Mesenchymal stem cell (in vitro differentiated cells and primary cell): ENCODE measurements around the gene GSN.
A peak's percentile ranks its signal among the peaks of the same experiment; 100 is the strongest.

Source experiments
- DNase-seq: peaks from one replicate; pipeline ENCODE4 v3.0.0-alpha.2; 2013
- H2AFZ ChIP-seq: one replicate; pipeline ENCODE4 v1.6.1; 2013; ENCODE audit warnings: low read depth, mild to moderate bottlenecking, control low read depth, inconsistent platforms, low read length, moderate library complexity
- H2AK5ac ChIP-seq: 2 replicates; pipeline ENCODE4 v1.6.1; 2013; ENCODE audit warnings: low read length, moderate library complexity, mild to moderate bottlenecking, inconsistent platforms; ENCODE audit not compliant: severe bottlenecking
- H2BK120ac ChIP-seq: one replicate; pipeline ENCODE4 v1.6.1; 2013; ENCODE audit warnings: low read depth, mild to moderate bottlenecking, inconsistent platforms, low read length, moderate library complexity
- H2BK12ac ChIP-seq, 2 experiments: one replicate each; pipeline ENCODE4 v1.6.1; 2013; ENCODE audit warnings: inconsistent platforms in 2 of 2, low read length in 2 of 2, mild to moderate bottlenecking in 2 of 2, moderate library complexity in 2 of 2, control low read depth in 1 of 2
- H2BK15ac ChIP-seq: one replicate; pipeline ENCODE4 v1.6.1; 2013; ENCODE audit warnings: mild to moderate bottlenecking, low read depth, inconsistent platforms; ENCODE audit not compliant: poor library complexity, severe bottlenecking
- H2BK5ac ChIP-seq: 2 replicates; pipeline ENCODE4 v1.6.1; 2013; ENCODE audit warnings: low read depth, mild to moderate bottlenecking, low read length, control low read depth, inconsistent platforms; ENCODE audit not compliant: poor library complexity, severe bottlenecking
- H3K14ac ChIP-seq, 2 experiments: one replicate each; pipeline ENCODE4 v1.6.1; 2013; ENCODE audit warnings: inconsistent platforms in 2 of 2, low read length in 2 of 2, control low read depth in 1 of 2, mild to moderate bottlenecking in 1 of 2, moderate library complexity in 1 of 2
- H3K18ac ChIP-seq, 2 experiments: one replicate each; pipeline ENCODE4 v1.6.1; 2013; ENCODE audit warnings: inconsistent platforms in 2 of 2, low read length in 2 of 2, control low read depth in 1 of 2, low read depth in 1 of 2, mild to moderate bottlenecking in 1 of 2
- H3K23ac ChIP-seq, 2 experiments: one replicate each; pipeline ENCODE4 v1.6.1; 2013; ENCODE audit warnings: inconsistent platforms in 2 of 2, low read length in 2 of 2, mild to moderate bottlenecking in 2 of 2, moderate library complexity in 2 of 2, control low read depth in 1 of 2
- H3K27ac ChIP-seq: 2 replicates; pipeline ENCODE4 v1.5.1; 2013; ENCODE audit warnings: mild to moderate bottlenecking, moderate library complexity, low read length, control low read depth, inconsistent platforms; ENCODE audit not compliant: poor library complexity, severe bottlenecking
- H3K27me3 ChIP-seq, 2 experiments: 2 replicates each; pipeline versions ENCODE4 v1.6.1 to v1.7.0; 2013; ENCODE audit warnings: low read length in 2 of 2, mild to moderate bottlenecking in 2 of 2, moderate library complexity in 2 of 2, control low read depth in 1 of 2, inconsistent platforms in 1 of 2; ENCODE audit not compliant: control insufficient read depth in 1 of 2, insufficient read depth in 1 of 2
- H3K36me3 ChIP-seq, 2 experiments: 2 replicates each; pipeline versions ENCODE4 v1.6.1 to v1.7.0; 2013; ENCODE audit warnings: low read length in 2 of 2, control low read depth in 1 of 2, inconsistent platforms in 1 of 2, low read depth in 1 of 2, mild to moderate bottlenecking in 1 of 2; ENCODE audit not compliant: insufficient read depth in 2 of 2, control insufficient read depth in 1 of 2
- H3K4ac ChIP-seq, 2 experiments: one replicate each; pipeline ENCODE4 v1.6.1; 2013; ENCODE audit warnings: inconsistent platforms in 2 of 2, low read length in 2 of 2, mild to moderate bottlenecking in 2 of 2, moderate library complexity in 2 of 2, control low read depth in 1 of 2, low read depth in 1 of 2
- H3K4me1 ChIP-seq: 2 replicates; pipeline ENCODE4 v1.6.1; 2013; ENCODE audit warnings: low read depth, low read length, control low read depth; ENCODE audit not compliant: control insufficient read depth, insufficient read depth
- H3K4me2 ChIP-seq: 2 replicates; pipeline ENCODE4 v1.6.1; 2013; ENCODE audit warnings: low read length, mild to moderate bottlenecking, inconsistent platforms; ENCODE audit not compliant: poor library complexity, severe bottlenecking
- H3K4me3 ChIP-seq, 2 experiments: 2 replicates each; pipeline versions ENCODE4 v1.5.1 to v1.7.0; 2013; ENCODE audit warnings: low read length in 2 of 2, mild to moderate bottlenecking in 2 of 2, control low read depth in 1 of 2, low read depth in 1 of 2; ENCODE audit not compliant: insufficient read depth in 1 of 2
- H3K79me1 ChIP-seq: replicated peaks from 2 replicates; pipeline ENCODE4 v1.6.1; 2013; ENCODE audit warnings: mild to moderate bottlenecking, control low read depth, low read length, inconsistent platforms; ENCODE audit not compliant: poor library complexity, severe bottlenecking
- H3K9ac ChIP-seq: 2 replicates; pipeline ENCODE4 v1.7.0; 2013; ENCODE audit warnings: mild to moderate bottlenecking, low read length, moderate library complexity
- H3K9me3 ChIP-seq: 2 replicates; pipeline ENCODE4 v1.7.0; 2013; ENCODE audit warnings: mild to moderate bottlenecking, low read length; ENCODE audit not compliant: control insufficient read depth
- H4K8ac ChIP-seq: one replicate; pipeline ENCODE4 v1.6.1; 2013; ENCODE audit warnings: inconsistent platforms, mild to moderate bottlenecking, low read length, moderate library complexity
- H4K91ac ChIP-seq: one replicate; pipeline ENCODE4 v1.6.1; 2013; ENCODE audit warnings: mild to moderate bottlenecking, low read length, inconsistent platforms
- WGBS: methylation state at CpG from one replicate; pipeline ENCODE4 v1.1.7; 2013; ENCODE audit warnings: mixed read lengths; 5-methylcytosine and 5-hydroxymethylcytosine counted together

Gene GSN

GRCh38 chr9:121357011-121357410 is 89.0 kb downstream of the GSN start:
- Histone ChIP-seq H3K4me1 (peaks cover 1% of the 10 kb centered on the region), H3K4ac (no peak overlapping the region), H3K27me3 (no peaks in the 10 kb centered on the region), H3K4me2 (no peak overlapping the region), H3K18ac (no peak overlapping the region), H4K8ac (no peak overlapping the region), H3K14ac (no peak overlapping the region), H3K23ac (no peak overlapping the region), H2AFZ (no peak overlapping the region), H2BK12ac (no peak overlapping the region), H3K4me3 (no peak overlapping the region), H3K9ac (no peak overlapping the region), H3K36me3 (peaks cover 0 to 42% of the 10 kb centered on the region in 2 experiments), H3K27ac (no peak overlapping the region), H2BK15ac (no peak overlapping the region), H4K91ac (no peak overlapping the region), H2BK5ac (no peak overlapping the region), H2AK5ac (no peak overlapping the region), H2BK120ac (no peak overlapping the region), H3K9me3 (no peaks in the 10 kb centered on the region), H3K79me1 (no peaks in the 10 kb centered on the region)
- no CpG with 5 or more reads among the region's 3 CpGs for WGBS
- DNase-seq, result no peak

GRCh38 chr9:121358751-121359150 is 90.8 kb downstream of the GSN start:
- WGBS, result 98% methylated on average over 3 of the region's 3 CpGs

GRCh38 chr9:121359351-121360294 is 91.7 kb downstream of the GSN start:
- Histone ChIP-seq H3K27me3 (no peaks in the 10 kb centered on the region), H3K4ac (no peak overlapping the region), H2BK15ac (no peak overlapping the region), H3K9me3 (no peaks in the 10 kb centered on the region), H4K8ac (no peak overlapping the region), H3K36me3 (peaks cover 0 to 16% of the 10 kb centered on the region in 2 experiments), H2BK5ac (no peak overlapping the region), H3K4me2 (no peak overlapping the region), H2AFZ (no peak overlapping the region), H3K27ac (no peak overlapping the region), H3K79me1 (no peaks in the 10 kb centered on the region), H2BK12ac (no peak overlapping the region), H3K18ac (no peak overlapping the region), H3K23ac (no peak overlapping the region), H2AK5ac (no peak overlapping the region), H3K4me1 (peaks cover 1% of the 10 kb centered on the region), H2BK120ac (no peak overlapping the region), H3K4me3 (peak overlapping the region in 1 of 2 experiments; percentile 63), H4K91ac (no peak overlapping the region), H3K14ac (no peak overlapping the region), H3K9ac (peak overlapping the region; percentile 87)
- 100% methylated on average over 1 of the region's 3 CpGs for WGBS
- peak; percentile 56 for DNase-seq

More at GRCh38 chr9:121358751-121359150, 90.8 kb downstream of the GSN start:
- Histone ChIP-seq H3K4me2 (no peak overlapping the region), H2BK5ac (no peak overlapping the region), H3K27me3 (no peaks in the 10 kb centered on the region), H3K23ac (no peak overlapping the region), H3K4me1 (peaks cover 1% of the 10 kb centered on the region), H3K4ac (no peak overlapping the region), H3K9ac (peak overlapping the region; percentile 87), H2AFZ (no peak overlapping the region), H3K27ac (no peak overlapping the region), H3K36me3 (peaks cover 0 to 25% of the 10 kb centered on the region in 2 experiments), H3K79me1 (no peaks in the 10 kb centered on the region), H4K91ac (no peak overlapping the region), H3K4me3 (peak overlapping the region in 1 of 2 experiments; percentile 63), H4K8ac (no peak overlapping the region), H2BK12ac (peak overlapping the region in 1 of 2 experiments; percentile 49), H2AK5ac (no peak overlapping the region), H3K14ac (peak overlapping the region in 1 of 2 experiments; percentile 36), H3K18ac (no peak overlapping the region), H3K9me3 (no peaks in the 10 kb centered on the region), H2BK15ac (no peak overlapping the region), H2BK120ac (no peak overlapping the region)
- peak; percentile 39 for DNase-seq

GRCh38 chr9:121360601-121361374 is 92.8 kb downstream of the GSN start:
- H3K9ac ChIP-seq, result peak overlapping the region; percentile 87
- no peak overlapping the region for H3K14ac ChIP-seq
- H3K18ac ChIP-seq, result no peak overlapping the region
- no peak overlapping the region for H4K91ac ChIP-seq
- no peaks in the 10 kb centered on the region for H3K79me1 ChIP-seq
- no peak overlapping the region for H4K8ac ChIP-seq
- no peak overlapping the region for H3K23ac ChIP-seq
- H3K4me2 ChIP-seq, result no peak overlapping the region
- no peak overlapping the region for H3K4ac ChIP-seq
- no peak overlapping the region for H2BK12ac ChIP-seq
- H3K36me3 ChIP-seq, result peaks cover 0 to 11% of the 10 kb centered on the region in 2 experiments
- no peak overlapping the region for H2AK5ac ChIP-seq
- peak overlapping the region in 1 of 2 experiments; percentile 56 for H3K4me3 ChIP-seq
- no peaks in the 10 kb centered on the region for H3K9me3 ChIP-seq
- peak overlapping the region; percentile 35 for H3K27ac ChIP-seq
- no peak overlapping the region for H2BK15ac ChIP-seq
- no peaks in the 10 kb centered on the region for H3K27me3 ChIP-seq
- H2AFZ ChIP-seq, result no peak overlapping the region
- H2BK5ac ChIP-seq, result no peak overlapping the region
- DNase-seq, result peak; percentile 90
- no peak overlapping the region for H2BK120ac ChIP-seq
- H3K4me1 ChIP-seq, result peaks cover 1% of the 10 kb centered on the region
